Esophagus muscularis mucosa (tissue), 4 donors: ENCODE data around the gene MAP1LC3A. TPM values are rescaled to one million over a fixed set of nuclear protein-coding genes. Genes with fewer than 3 reads are reported as not detected.
"Not testable (repeated sequence)": the region's sequence is repeated elsewhere in the genome, so short reads cannot be mapped to it uniquely, and the experiment has no call there.

Experiments used
- DNase-seq: peaks from one replicate; pipeline ENCODE4 v3.0.0-alpha.2; 2017; ENCODE audit errors: extremely low spot score
- H3K27ac ChIP-seq, 4 donors: fragments of 200-600 bp; sonication (generic); replicated peaks in 1 of 4; 1 replicate in 3 of 4; 2 replicates in 1 of 4; pipeline ENCODE4 v1.5.1; 2016 to 2019; ENCODE audit warnings: mild to moderate bottlenecking in 1 of 4
- H3K27me3 ChIP-seq, 4 donors: fragments of 200-600 bp; sonication (generic); one replicate each; pipeline versions ENCODE4 v1.5.1 to v1.6.0; 2016 to 2019
- H3K36me3 ChIP-seq, 4 donors: fragments of 200-600 bp; sonication (generic); one replicate each; pipeline ENCODE4 v1.5.1; 2016 to 2019
- H3K4me1 ChIP-seq, 4 donors: fragments of 200-600 bp; sonication (generic); one replicate each; pipeline ENCODE4 v1.5.1; 2016 to 2019
- H3K4me3 ChIP-seq, 4 donors: fragments of 200-600 bp; sonication (generic); 1 replicate in 2 of 4; 2 replicates in 2 of 4; pipeline ENCODE4 v1.5.1; 2016 to 2019; ENCODE audit warnings: mild to moderate bottlenecking in 4 of 4, moderate library complexity in 1 of 4
- H3K9me3 ChIP-seq, 4 donors: fragments of 200-600 bp; sonication (generic); 1 replicate in 3 of 4; 2 replicates in 1 of 4; pipeline ENCODE4 v1.5.1; 2016 to 2019
- EP300 ChIP-seq: sonication (generic); formaldehyde crosslinking; IDR thresholded peaks from one replicate; pipeline ENCODE4 v1.6.1; 2017; ENCODE audit warnings: antibody characterized with exemption
- POLR2A ChIP-seq: fragments of 450-650 bp; IDR thresholded peaks from one replicate; pipeline ENCODE4 v1.6.1; 2017; ENCODE audit warnings: antibody characterized with exemption, moderate library complexity, mild to moderate bottlenecking, low read depth
- POLR2AphosphoS5 ChIP-seq, 2 donors: sonication (generic); formaldehyde crosslinking; IDR thresholded peaks; one replicate each; pipeline ENCODE4 v1.6.1; 2017; ENCODE audit warnings: antibody characterized with exemption in 2 of 2
- WGBS: methylation state at CpG from one replicate; pipeline ENCODE4 v1.1.5; 2018; 5-methylcytosine and 5-hydroxymethylcytosine counted together
- intact Hi-C: fragments of 100-400 bp; cut with DNase I; formaldehyde crosslinking; loops from one replicate; pipeline ENCODE4 v1.15.1; 2023
- total RNA-seq, 4 donors: library from RNA; depleted of rRNA; stranded (reverse); fragments of >200 nt; gene quantifications; one replicate each; pipeline versions ENCODE4 v1.1.0 to v1.2.1, GENCODE V29; 2016
- TF ChIP-seq, protein P1 (sequence below), 3 experiments: fragments of 200-600 bp in 2 of 3; fragments of 450-650 bp in 1 of 3; sonication (generic) in 2 of 3; IDR thresholded peaks; one replicate each; pipeline ENCODE4 v1.5.1; 2017 to 2019; ENCODE audit warnings: antibody characterized with exemption in 3 of 3, mild to moderate bottlenecking in 2 of 3, moderate library complexity in 1 of 3

The MAP1LC3A gene
- total RNA-seq, 4 donors from 2014 or later = 83.9 to 152 (median 111) TPM

GRCh38 chr20:34516247-34517113 lies 42.0 kb upstream of the MAP1LC3A start, which contains the start of gene DYNLRB1:
Gene DYNLRB1, plus strand, starts transcription at chr20:34516422. Its CDS starts 37 bp downstream, at chr20:34516459.
- TF ChIP-seq POLR2AphosphoS5 (IDR thresholded peaks at IDR 0.05) = peak; percentile 94 to 98
- TF ChIP-seq, protein P1, sequence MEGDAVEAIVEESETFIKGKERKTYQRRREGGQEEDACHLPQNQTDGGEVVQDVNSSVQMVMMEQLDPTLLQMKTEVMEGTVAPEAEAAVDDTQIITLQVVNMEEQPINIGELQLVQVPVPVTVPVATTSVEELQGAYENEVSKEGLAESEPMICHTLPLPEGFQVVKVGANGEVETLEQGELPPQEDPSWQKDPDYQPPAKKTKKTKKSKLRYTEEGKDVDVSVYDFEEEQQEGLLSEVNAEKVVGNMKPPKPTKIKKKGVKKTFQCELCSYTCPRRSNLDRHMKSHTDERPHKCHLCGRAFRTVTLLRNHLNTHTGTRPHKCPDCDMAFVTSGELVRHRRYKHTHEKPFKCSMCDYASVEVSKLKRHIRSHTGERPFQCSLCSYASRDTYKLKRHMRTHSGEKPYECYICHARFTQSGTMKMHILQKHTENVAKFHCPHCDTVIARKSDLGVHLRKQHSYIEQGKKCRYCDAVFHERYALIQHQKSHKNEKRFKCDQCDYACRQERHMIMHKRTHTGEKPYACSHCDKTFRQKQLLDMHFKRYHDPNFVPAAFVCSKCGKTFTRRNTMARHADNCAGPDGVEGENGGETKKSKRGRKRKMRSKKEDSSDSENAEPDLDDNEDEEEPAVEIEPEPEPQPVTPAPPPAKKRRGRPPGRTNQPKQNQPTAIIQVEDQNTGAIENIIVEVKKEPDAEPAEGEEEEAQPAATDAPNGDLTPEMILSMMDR (IDR thresholded peaks at IDR 0.05) = no peak
- TF ChIP-seq POLR2A = peak; percentile 55
- 2% methylated on average over 18 of the region's 59 CpGs for WGBS
- intact Hi-C loops = no loop called here
- H3K27ac ChIP-seq = peak within 1 kb of the TSS; percentile 90 to 93 (median 93)
- peak; percentile 99 for DNase-seq
- H3K4me1 ChIP-seq = peaks cover 22 to 68% (median 62%) of the 10 kb centered on the region in 4 donors
- H3K27me3 ChIP-seq = no peaks in the 10 kb centered on the region
- H3K4me3 ChIP-seq = peak within 1 kb of the TSS; percentile 68 to 91 (median 76)
- H3K9me3 ChIP-seq = no peaks in the 10 kb centered on the region
- H3K36me3 ChIP-seq = peaks cover 0 to 20% (median 6%) of the 10 kb centered on the region in 4 donors

DNA sequence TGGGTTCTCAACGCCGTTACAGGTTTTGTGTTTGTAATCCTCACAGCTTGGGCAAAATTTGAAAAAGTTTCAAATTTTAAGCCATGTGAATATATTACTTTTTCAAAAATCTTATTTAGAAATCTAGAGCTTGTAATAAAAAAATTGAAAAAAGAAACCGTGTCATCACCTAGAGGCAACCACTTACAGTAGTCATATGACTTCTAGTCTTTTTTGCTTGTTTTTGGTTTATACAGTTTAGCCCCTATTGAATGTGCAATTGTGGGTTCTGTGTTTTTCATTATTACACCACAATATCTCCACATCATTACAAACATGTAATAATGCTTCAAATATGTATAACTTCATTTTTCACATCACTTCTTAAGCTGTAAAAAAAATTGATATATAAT lies 41.4 kb upstream of the MAP1LC3A start:
- Histone ChIP-seq H3K4me1 (peaks cover 22 to 75% (median 65%) of the 10 kb centered on the region in 4 donors), H3K27ac (peak overlapping the region; percentile 90 to 93 (median 93)), H3K27me3 (no peaks in the 10 kb centered on the region), H3K36me3 (peaks cover 0 to 20% (median 6%) of the 10 kb centered on the region in 4 donors), H3K4me3 (peak overlapping the region; percentile 68 to 91 (median 76)), H3K9me3 (no peaks in the 10 kb centered on the region)
- under 1% methylated on average over 3 of the region's 3 CpGs for WGBS
- DNase-seq = no peak
- intact Hi-C loops = no loop called here
- TF ChIP-seq POLR2AphosphoS5 (IDR thresholded peaks at IDR 0.05) (no peak), POLR2A (no peak), EP300 (no peak)
- TF ChIP-seq, protein P1 (IDR thresholded peaks at IDR 0.05) = no peak

GRCh38 chr20:34518863-34519262 lies 39.7 kb upstream of the MAP1LC3A start:
- DNase-seq = not testable (repeated sequence)
- 93% methylated on average over 7 of the region's 7 CpGs for WGBS
- H3K4me1 ChIP-seq = peaks cover 36 to 84% (median 79%) of the 10 kb centered on the region in 4 donors

DNA sequence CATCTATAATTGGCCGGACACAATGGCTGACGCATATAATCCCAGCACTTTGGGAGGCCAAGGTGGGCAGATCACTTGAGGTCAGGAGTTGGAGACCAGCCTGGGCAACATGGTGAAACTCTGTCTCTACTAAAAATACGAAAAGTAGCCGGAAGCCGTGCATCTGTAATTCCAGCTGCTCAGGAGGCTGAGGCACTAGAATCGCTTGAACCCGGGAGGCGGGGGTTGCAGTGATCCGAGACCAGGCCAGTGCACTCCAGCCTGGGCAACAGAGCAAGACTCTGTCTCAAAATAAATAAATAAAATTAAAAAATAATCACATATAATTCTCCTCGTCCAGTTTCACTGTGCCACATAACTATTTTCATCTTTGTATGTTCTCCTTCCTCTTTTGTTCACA lies 38.7 kb upstream of the MAP1LC3A start:
- DNase-seq, H3K27me3 ChIP-seq, H3K9me3 ChIP-seq, H3K27ac ChIP-seq, H3K4me3 ChIP-seq: not testable (repeated sequence)
- intact Hi-C loops = loop anchor here (10.0 kb wide), 1 partner anchor 205 kb away; no protein-coding TSS in a partner anchor
- peaks cover 46 to 89% (median 83%) of the 10 kb centered on the region in 4 donors for H3K4me1 ChIP-seq
- WGBS = 81% methylated on average over 10 of the region's 10 CpGs
- peaks cover 0 to 20% (median 6%) of the 10 kb centered on the region in 4 donors for H3K36me3 ChIP-seq

More at GRCh38 chr20:34518863-34519262, 39.7 kb upstream of the MAP1LC3A start:
- H3K4me3 ChIP-seq, H3K27ac ChIP-seq, H3K27me3 ChIP-seq, intact Hi-C loops, H3K9me3 ChIP-seq: not testable (repeated sequence)
- peaks cover 0 to 20% (median 6%) of the 10 kb centered on the region in 4 donors for H3K36me3 ChIP-seq

DNA sequence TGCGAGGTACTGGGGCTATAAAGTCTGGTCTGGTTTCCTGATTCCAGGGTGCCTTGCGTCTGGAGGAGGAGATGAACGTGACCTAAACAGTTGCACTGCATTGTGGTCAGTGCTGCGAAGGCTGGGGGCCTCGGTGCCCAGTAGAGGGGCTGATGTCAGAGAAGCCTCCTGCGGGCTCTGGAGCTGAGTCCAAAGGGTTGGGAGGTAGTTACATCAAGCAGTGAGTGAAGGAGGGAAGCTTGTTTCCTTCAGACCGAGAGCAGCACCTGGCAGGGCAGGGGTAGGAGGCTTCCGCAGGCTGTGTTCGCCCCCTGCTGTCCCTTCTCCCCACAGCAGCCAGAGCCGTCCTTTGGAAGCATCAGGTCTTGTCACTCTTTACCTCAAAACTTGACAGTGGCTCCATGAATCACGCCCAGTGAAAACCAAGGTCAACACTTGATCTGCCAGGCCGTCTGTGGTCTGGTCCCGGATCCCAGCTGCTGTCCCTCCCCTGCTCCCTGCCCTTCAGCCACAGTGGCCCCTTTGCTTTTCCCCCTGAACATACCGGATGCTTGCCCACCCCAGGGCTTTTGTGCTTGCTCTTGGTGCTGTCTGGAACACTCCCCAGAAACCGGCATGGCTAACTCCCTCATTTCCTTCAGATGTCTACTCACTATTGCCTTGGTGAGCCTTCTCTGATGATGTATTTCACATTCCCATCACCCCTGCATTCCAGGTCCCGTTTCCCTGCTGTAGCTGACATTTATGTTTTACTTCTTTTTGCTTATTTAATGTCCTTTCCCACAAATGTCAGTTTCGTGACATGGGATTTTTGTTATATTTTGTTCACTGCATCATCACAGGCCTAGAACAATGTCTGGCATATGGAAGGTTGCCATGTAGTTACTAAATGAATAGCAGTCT lies 35.3 kb upstream of the MAP1LC3A start:
- intact Hi-C loops = loop anchor here (10.0 kb wide), 1 partner anchor 208 kb away; no protein-coding TSS in a partner anchor
- Histone ChIP-seq H3K36me3 (peaks cover under 1 to 35% (median 23%) of the 10 kb centered on the region in 4 donors), H3K27me3 (no peaks in the 10 kb centered on the region), H3K9me3 (no peaks in the 10 kb centered on the region), H3K4me3 (no peak overlapping the region), H3K27ac (peak overlapping the region; percentile 74 to 85 (median 84)), H3K4me1 (peaks cover 63 to 90% (median 85%) of the 10 kb centered on the region in 4 donors)
- TF ChIP-seq POLR2AphosphoS5 (IDR thresholded peaks at IDR 0.05) = no peak
- TF ChIP-seq, protein P1 (IDR thresholded peaks at IDR 0.05) = peak; percentile 35 to 56 (median 47)
- peak; percentile 91 for DNase-seq
- WGBS = 47% methylated on average over 17 of the region's 17 CpGs
